ENCODE measurements around the gene RASSF4.

RASSF4 gene

DNA sequence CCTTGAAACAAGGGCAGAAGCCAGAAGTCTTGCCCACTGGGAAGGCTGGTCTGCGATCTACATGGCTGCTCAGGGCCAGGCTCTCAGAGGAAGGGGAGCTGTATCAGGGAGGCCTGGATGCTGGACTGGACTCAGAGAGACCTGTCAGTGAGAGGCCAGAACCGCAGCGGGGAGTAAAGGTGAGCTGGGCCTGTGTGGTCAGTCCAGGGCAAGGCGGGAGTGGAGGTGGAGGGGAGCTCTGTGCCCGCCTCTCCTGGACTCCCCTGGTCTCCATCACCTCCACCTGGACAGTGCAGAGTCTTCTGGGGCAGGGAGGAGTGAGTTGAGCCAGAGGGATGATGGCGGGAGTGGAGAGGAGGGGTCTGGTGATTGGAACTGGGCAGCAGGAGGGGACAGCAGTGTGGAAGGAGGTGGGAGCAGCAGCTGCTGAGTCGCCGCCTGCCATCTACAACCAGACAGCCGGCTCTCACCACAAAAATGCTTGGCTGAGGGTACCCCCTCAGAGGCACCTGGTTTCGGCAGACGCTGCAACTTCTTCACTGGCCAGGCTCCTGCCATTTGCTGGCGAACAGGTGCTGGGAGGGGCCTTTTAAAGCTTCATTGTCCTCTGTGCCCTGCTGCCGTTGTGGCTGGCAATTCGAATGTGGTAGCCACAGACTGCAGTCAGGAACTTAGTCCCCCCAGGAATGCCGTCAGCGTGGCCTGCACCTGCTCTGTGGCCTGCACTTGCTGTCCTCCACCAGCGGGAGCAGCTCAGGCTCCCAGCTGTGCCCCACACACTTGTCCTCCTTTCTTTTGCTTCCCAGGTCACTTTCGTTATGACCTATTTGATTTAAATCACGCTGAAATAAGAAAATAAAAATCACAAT lies 3.5 kb downstream of the RASSF4 start:
- no peak for DNase-seq (ENCODE audit: low read depth in 1 of 2, low spot score in 1 of 2)

- DNase-seq (ENCODE audit: low read depth in 1 of 2, low spot score in 1 of 2), result no peak
These were observed 4.4 kb downstream of the RASSF4 start for GRCh38 chr10:44963772-44964633.

- DNase-seq (ENCODE audit: low read depth in 1 of 2, low spot score in 1 of 2), result no peak
These were observed 5.5 kb downstream of the RASSF4 start for GRCh38 chr10:44965104-44965503.

- no peak for DNase-seq (ENCODE audit: low read depth in 1 of 2, low spot score in 1 of 2)
These were observed 6.1 kb downstream of the RASSF4 start for GRCh38 chr10:44965651-44966097.

DNA sequence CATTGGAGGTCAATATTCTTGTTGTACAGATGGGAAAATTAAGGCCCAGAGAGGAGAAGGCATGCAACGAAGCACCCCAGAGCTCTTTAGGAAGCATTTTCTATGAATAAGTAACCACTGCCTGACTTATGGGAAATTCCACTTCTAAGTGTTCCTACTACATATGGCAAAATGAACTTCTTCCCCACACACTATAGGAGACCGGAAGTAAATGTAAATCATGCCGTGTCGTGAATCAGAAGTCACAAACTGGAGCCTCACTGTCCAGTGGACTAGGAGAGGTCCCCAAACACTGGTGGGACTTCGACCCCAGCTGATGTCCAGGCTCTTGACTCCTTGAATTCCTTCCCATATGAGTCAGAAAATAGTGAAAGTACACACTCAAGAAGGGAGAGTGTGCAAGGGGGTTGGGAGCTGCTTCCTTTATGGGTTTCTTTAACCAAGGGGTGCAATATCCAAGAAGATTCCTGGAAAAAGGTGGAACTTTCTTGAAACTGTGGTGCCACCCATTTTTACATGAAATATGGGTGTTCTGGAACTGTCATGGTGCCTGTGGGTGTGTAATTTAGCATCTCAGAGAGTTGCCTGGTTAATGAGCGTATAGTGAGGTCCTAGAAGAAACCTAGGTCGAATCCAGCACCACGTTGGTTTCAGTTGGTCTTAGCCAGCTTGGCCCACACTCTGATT lies 6.7 kb downstream of the RASSF4 start:
- no peak for DNase-seq (ENCODE audit: low read depth in 1 of 2, low spot score in 1 of 2)

- DNase-seq (ENCODE audit: low read depth in 1 of 2, low spot score in 1 of 2), result no peak
These were observed 7.4 kb downstream of the RASSF4 start for GRCh38 chr10:44966816-44967509.

DNA sequence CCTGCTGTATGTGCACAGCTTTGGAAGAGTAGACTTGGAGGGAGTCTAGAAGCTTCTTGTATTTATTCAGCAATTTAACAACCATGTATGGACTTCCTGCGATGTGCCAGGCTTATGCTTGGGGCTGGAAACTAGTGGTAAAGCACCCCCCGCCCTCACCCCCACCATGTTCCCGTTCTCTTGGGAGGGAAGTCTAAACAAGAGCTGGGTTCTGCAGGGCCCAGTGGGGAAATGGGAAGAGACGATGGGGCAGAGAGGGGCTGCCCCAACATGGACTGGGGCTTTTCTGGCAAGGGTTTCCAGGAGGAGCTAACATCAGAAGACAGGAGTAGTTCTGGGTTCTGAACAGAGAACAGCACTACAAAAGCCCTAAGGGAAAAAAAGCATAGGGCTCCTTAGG lies 8.0 kb downstream of the RASSF4 start:
- no peak for DNase-seq (ENCODE audit: low read depth in 1 of 2, low spot score in 1 of 2)

DNA sequence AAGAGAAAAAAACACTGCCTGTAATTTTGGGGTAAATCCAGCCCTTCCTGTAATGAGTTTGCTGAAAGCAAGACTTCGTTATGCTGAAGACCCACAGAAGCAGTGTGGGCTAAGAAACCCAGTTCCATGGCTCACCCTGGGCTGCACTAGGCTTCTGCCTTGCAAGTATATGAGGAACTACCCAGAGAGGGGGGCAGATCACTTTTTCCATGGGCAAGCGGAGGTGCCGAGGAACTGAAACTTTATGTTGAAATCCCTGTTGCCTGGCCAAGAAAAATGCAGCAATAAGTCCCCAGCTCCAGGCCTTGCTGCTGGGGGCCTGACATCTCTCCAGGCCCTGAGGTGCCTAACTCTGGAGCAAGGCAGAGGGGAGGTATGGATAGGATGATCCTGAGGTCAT lies 8.5 kb downstream of the RASSF4 start:
- no peak for DNase-seq (ENCODE audit: low read depth in 1 of 2, low spot score in 1 of 2)

- DNase-seq (ENCODE audit: low read depth in 1 of 2, low spot score in 1 of 2), result no peak
These were observed 9.1 kb downstream of the RASSF4 start for GRCh38 chr10:44968500-44969400.

- DNase-seq (ENCODE audit: low read depth in 1 of 2, low spot score in 1 of 2), result no peak
These were observed 10.3 kb downstream of the RASSF4 start for GRCh38 chr10:44969854-44970253.

- no peak for DNase-seq (ENCODE audit: low read depth in 1 of 2, low spot score in 1 of 2)
These were observed 11.3 kb downstream of the RASSF4 start for GRCh38 chr10:44970812-44971395.

- DNase-seq (ENCODE audit: low read depth in 1 of 2, low spot score in 1 of 2), result no peak
These were observed 11.8 kb downstream of the RASSF4 start for GRCh38 chr10:44971434-44971833.

DNA sequence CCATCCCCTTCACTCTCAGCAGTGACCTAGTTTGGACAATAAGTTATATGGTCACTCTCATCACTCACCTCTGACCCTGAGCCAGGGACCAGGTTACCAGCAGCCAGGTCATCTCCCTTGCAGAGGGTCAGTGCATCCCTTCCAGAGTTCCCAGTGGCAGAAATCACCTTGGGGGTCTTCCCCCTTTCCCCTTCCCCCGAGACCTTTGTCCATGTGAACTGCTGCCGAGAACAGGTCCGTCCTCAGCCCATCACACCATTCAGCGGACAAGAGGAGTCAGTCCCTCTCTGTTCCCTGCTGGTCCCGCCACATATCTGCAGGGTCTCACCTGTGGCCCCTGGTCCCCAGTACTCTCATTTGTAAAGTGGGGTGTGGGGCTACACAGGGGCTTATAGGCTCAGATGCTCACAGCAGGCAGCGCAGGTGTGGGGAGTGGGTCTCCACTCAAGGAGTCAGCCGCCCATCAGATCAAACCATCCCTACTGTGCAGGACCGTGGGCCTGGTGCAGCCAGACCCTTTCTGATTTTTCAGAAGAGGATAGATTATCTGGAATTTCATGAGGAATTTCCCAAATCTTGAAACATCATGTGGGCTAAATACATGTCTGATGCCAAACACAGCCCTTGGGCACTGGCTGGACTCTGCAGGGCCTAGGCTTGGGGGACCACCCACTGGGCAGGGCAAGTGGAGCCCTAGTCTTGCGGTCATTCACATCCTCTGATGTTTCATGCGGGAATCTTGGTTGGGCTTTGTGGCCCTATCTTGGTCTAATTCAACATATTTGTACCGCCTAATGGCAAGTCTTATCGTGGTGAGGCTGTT lies 12.5 kb downstream of the RASSF4 start:
- DNase-seq (ENCODE audit: low read depth in 1 of 2, low spot score in 1 of 2), result no peak

DNA sequence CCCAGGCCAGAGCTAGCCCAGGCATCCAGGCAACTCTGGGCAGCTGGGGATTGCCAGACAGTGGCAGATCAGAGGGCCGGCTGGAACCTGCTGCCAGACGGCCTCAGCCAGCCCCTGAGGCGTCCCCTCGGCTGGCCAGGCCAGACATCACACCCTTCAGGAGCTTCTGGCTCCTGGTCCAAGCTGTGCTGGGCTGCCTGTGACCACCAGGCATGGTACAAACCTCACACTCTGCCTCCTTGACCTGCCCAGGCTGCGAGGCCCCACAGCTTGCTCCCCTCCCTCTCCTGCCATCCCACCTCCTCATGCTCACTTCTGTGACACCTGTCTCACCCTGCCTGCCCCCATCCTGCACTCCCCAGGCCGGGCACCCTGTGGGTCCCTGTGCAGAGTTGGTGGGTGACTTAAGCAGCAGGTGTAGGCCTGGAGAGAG lies 13.3 kb downstream of the RASSF4 start:
- no peak for DNase-seq (ENCODE audit: low read depth in 1 of 2, low spot score in 1 of 2)

- no peak for DNase-seq (ENCODE audit: low read depth in 1 of 2, low spot score in 1 of 2)
These were observed 13.9 kb downstream of the RASSF4 start for GRCh38 chr10:44973323-44974081.

DNA sequence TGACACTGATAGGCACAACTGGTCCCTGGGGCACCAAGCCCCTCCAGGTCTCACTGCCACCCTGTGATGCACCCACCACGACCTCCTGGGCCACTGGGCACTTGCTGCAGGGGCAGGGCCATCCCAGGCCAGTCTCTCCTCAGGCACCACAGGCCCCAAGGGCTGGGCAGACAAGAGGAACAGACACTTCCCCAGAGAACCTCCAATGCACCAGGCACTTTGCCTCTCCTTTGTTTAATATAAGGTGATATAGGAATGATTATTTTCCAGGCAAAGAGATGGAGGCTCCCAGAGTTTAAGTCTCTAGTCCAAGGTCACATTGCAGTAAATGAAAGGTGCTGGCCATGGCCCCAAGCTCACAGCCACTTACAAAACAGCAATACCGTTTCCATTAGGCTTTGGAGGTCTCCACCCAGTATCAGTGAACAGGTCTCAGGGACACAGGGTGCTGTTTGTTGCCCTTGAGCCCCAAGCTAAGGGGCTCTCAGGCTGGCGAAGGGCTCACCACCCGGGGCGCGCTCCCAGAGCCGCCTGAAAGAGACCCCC lies 14.6 kb downstream of the RASSF4 start:
- no peak for DNase-seq (ENCODE audit: low read depth in 1 of 2, low spot score in 1 of 2)

GRCh38 chr10:44974628-44975430 lies 15.2 kb downstream of the RASSF4 start:
- peak; percentile 47 to 57 for DNase-seq (ENCODE audit: low read depth in 1 of 2, low spot score in 1 of 2)
